Activated naive CD8-positive, alpha-beta T cell (primary cell): ENCODE measurements around the gene FAM151B.

Source experiments
- H3K27ac Mint-ChIP-seq: one replicate; pipeline ENCODE4 v1.8.0; 2021; ENCODE audit warnings: mixed read lengths
- H3K27me3 Mint-ChIP-seq: one replicate; pipeline ENCODE4 v1.8.0; 2021; ENCODE audit warnings: mixed read lengths
- H3K36me3 Mint-ChIP-seq: one replicate; pipeline ENCODE4 v1.8.0; 2021; ENCODE audit warnings: mixed read lengths
- H3K4me1 Mint-ChIP-seq: one replicate; pipeline ENCODE4 v1.8.0; 2021; ENCODE audit warnings: low read depth, mixed read lengths
- H3K4me3 Mint-ChIP-seq: one replicate; pipeline ENCODE4 v1.8.0; 2021; ENCODE audit warnings: mild to moderate bottlenecking, mixed read lengths
- H3K9me3 Mint-ChIP-seq: one replicate; pipeline ENCODE4 v1.8.0; 2021; ENCODE audit warnings: low read depth, mixed read lengths

Gene FAM151B

DNA sequence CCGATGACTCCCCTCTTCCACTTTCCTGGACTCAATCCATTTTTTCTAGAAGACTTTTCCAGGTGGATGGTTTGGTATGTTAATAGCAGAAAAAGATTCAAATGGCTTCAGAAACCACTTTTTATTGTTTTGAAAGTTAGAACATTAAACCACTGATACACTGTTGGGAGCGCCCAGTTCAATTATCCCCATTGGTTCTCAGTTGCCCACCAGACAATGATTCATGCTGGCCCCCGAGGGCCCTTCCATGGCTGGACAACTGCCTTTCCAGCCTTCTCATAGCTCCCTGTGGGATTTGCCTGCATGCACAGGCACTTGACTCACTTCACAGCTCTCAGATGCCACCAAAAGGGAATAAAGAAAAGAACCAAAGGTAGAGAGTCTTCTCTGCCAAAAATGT is 103.5 kb downstream of the FAM151B start:
- H3K4me1 Mint-ChIP-seq: no peaks in the 10 kb centered on the region
- peaks cover 2% of the 10 kb centered on the region for H3K27me3 Mint-ChIP-seq
- no peaks in the 10 kb centered on the region for H3K9me3 Mint-ChIP-seq
- no peak overlapping the region for H3K27ac Mint-ChIP-seq
- no peaks in the 10 kb centered on the region for H3K36me3 Mint-ChIP-seq
- H3K4me3 Mint-ChIP-seq: no peak overlapping the region

DNA sequence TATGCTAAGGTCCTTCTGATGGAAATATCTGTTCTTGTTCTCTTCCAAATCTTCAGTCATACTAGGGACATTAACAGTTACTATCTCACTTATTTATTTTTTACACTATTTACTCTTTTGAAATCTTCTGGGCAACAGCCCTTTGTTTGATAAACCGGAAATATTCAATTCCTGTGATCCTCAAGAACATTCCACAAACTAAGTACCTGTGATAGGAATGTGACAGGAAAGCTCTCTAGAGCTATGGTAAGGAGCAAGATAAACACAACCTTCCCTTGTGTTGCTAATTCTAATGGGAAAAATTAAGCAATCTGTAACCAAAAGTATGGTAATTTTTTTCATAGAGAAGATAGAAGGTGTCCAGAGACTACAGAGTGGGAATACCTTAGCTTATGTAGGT is 104.2 kb downstream of the FAM151B start:
- no peak overlapping the region for H3K4me3 Mint-ChIP-seq

More for the DNA sequence above, 104.2 kb downstream of the FAM151B start:
- no peaks in the 10 kb centered on the region for H3K4me1 Mint-ChIP-seq
- peaks cover 2% of the 10 kb centered on the region for H3K27me3 Mint-ChIP-seq
- H3K9me3 Mint-ChIP-seq: no peaks in the 10 kb centered on the region
- H3K27ac Mint-ChIP-seq: no peak overlapping the region
- H3K36me3 Mint-ChIP-seq: no peaks in the 10 kb centered on the region
